B cell (primary cell): ENCODE data around the gene PBX1. TPM values are rescaled to one million over a fixed set of nuclear protein-coding genes. Genes with fewer than 3 reads are reported as not detected.

Source experiments
- ATAC-seq: fragments of 200-7000 bp; cut with Tn5 transposase; one replicate; pipeline ENCODE4 v1.10.0; 2021; ENCODE audit warnings: low read depth, mild to moderate bottlenecking, moderate number of reproducible peaks, moderate library complexity
- CTCF ChIA-PET: fragments of 350-600 bp; sonication (Branson Sonifier 250); formaldehyde crosslinking; loops from one replicate; lab custom pipeline; 2021; ENCODE audit warnings: antibody characterized with exemption, inconsistent platforms; lab: Charles Lee
- POLR2A ChIA-PET: fragments of 350-600 bp; sonication (Branson Sonifier 250); formaldehyde crosslinking; loops from one replicate; lab custom pipeline; 2021; ENCODE audit warnings: antibody characterized with exemption; lab: Charles Lee
- DNase-seq: peaks from one replicate; pipeline ENCODE4 v3.0.0; 2013
- H2AFZ ChIP-seq: 2 replicates; pipeline ENCODE4 v1.6.1; 2012; ENCODE audit warnings: mild to moderate bottlenecking, low read depth, low read length; ENCODE audit not compliant: insufficient read depth, poor library complexity, severe bottlenecking
- H3K27ac ChIP-seq, 2 donors: 1 replicate in 1 of 2; 2 replicates in 1 of 2; pipeline ENCODE4 v1.5.1; 2012 to 2013; ENCODE audit warnings: low read length in 2 of 2, mild to moderate bottlenecking in 2 of 2, moderate library complexity in 1 of 2
- H3K27me3 ChIP-seq, 4 experiments: fragments of 200-600 bp in 1 of 4; sonication (generic) in 1 of 4; replicated peaks in 1 of 4; 1 replicate in 2 of 4; 2 replicates in 2 of 4; pipeline versions ENCODE4 v1.6.1 to v1.7.0; 2013 to 2016; ENCODE audit warnings: low read length in 3 of 4, mild to moderate bottlenecking in 2 of 4, mixed read lengths in 1 of 4, moderate library complexity in 1 of 4; ENCODE audit not compliant: insufficient read depth in 4 of 4, control insufficient read depth in 3 of 4; ENCODE audit errors: control extremely low read depth in 1 of 4
- H3K36me3 ChIP-seq, 2 experiments: replicated peaks in 1 of 2; 1 replicate in 1 of 2; 2 replicates in 1 of 2; pipeline versions ENCODE4 v1.6.1 to v1.7.1; 2013; ENCODE audit warnings: low read length in 1 of 2; ENCODE audit not compliant: insufficient read depth in 2 of 2, control insufficient read depth in 1 of 2; ENCODE audit errors: control extremely low read depth in 1 of 2, extremely low read depth in 1 of 2
- H3K4me1 ChIP-seq, 2 donors: fragments of 200-600 bp in 1 of 2; sonication (generic) in 1 of 2; 1 replicate in 1 of 2; 2 replicates in 1 of 2; pipeline versions ENCODE4 v1.5.1 to v1.6.1; 2013 to 2017; ENCODE audit warnings: low read length in 2 of 2; ENCODE audit not compliant: control insufficient read depth in 2 of 2, insufficient read depth in 2 of 2
- H3K4me2 ChIP-seq: replicated peaks from 2 replicates; pipeline ENCODE3; 2012; ENCODE audit warnings: mild to moderate bottlenecking, low read depth, low read length; ENCODE audit not compliant: poor library complexity, severe bottlenecking
- H3K4me3 ChIP-seq, 5 experiments: fragments of 200-600 bp in 1 of 5; sonication (generic) in 1 of 5; 1 replicate in 3 of 5; 2 replicates in 2 of 5; pipeline versions ENCODE4 v1.5.1 to v1.7.0; 2011 to 2016; ENCODE audit warnings: low read length in 4 of 5, mild to moderate bottlenecking in 4 of 5, low read depth in 2 of 5, control low read depth in 1 of 5, moderate library complexity in 1 of 5; ENCODE audit not compliant: insufficient read depth in 1 of 5; ENCODE audit errors: control extremely low read depth in 1 of 5, extremely low read depth in 1 of 5
- H3K79me2 ChIP-seq: fragments of 200-600 bp; sonication (generic); one replicate; pipeline ENCODE4 v1.6.0; 2016; ENCODE audit warnings: low read length; ENCODE audit not compliant: control insufficient read depth, insufficient read depth
- H3K9ac ChIP-seq: fragments of 200-600 bp; sonication (generic); 2 replicates; pipeline ENCODE4 v1.6.1; 2017; ENCODE audit warnings: mild to moderate bottlenecking, low read length, moderate library complexity
- H3K9me3 ChIP-seq, 3 donors: one replicate each; pipeline versions ENCODE4 v1.6.1 to v1.7.1; 2013; ENCODE audit warnings: low read length in 2 of 3; ENCODE audit not compliant: control insufficient read depth in 2 of 3, insufficient read depth in 1 of 3; ENCODE audit errors: control extremely low read depth in 1 of 3
- H4K20me1 ChIP-seq: 2 replicates; pipeline ENCODE4 v1.6.0; 2012; ENCODE audit warnings: mild to moderate bottlenecking, low read length; ENCODE audit not compliant: insufficient read depth, control insufficient read depth, poor library complexity, severe bottlenecking
- H3K27ac Mint-ChIP-seq: one replicate; pipeline ENCODE4 v1.8.0; 2021; ENCODE audit warnings: mixed read lengths
- H3K27me3 Mint-ChIP-seq: one replicate; pipeline ENCODE4 v1.8.0; 2021; ENCODE audit warnings: mixed read lengths
- H3K4me1 Mint-ChIP-seq: one replicate; pipeline ENCODE4 v1.8.0; 2021; ENCODE audit warnings: mixed read lengths
- H3K4me3 Mint-ChIP-seq: one replicate; pipeline ENCODE4 v1.8.0; 2021; ENCODE audit warnings: mixed read lengths
- H3K9me3 Mint-ChIP-seq: one replicate; pipeline ENCODE4 v1.8.0; 2022; ENCODE audit warnings: mixed read lengths; ENCODE audit not compliant: insufficient read depth
- CTCF ChIP-seq: fragments of 200-600 bp; IDR thresholded peaks from one replicate; pipeline ENCODE4 v1.8.0; 2022; ENCODE audit warnings: antibody characterized with exemption, mild to moderate bottlenecking
- EZH2 ChIP-seq: IDR thresholded peaks from 2 replicates; pipeline ENCODE4 v1.6.1; 2012; ENCODE audit warnings: borderline replicate concordance, low read depth, mild to moderate bottlenecking, moderate library complexity, low read length; ENCODE audit not compliant: insufficient read depth, poor library complexity, severe bottlenecking
- WGBS: methylation state at CpG from one replicate; pipeline ENCODE4 v1.1.5; 2013; ENCODE audit warnings: missing lambda C conversion rate; ENCODE audit not compliant: insufficient coverage; 5-methylcytosine and 5-hydroxymethylcytosine counted together
- intact Hi-C: fragments of 100-400 bp; cut with micrococcal nuclease; formaldehyde crosslinking; loops from one replicate; pipeline ENCODE4 v1.10.0; 2022
- polyA plus RNA-seq: library from polyadenylated mRNA; depleted of rRNA; stranded (reverse); fragments of >200 nt; gene quantifications from 2 replicates; pipeline ENCODE4 v1.2.3, GENCODE V29; 2012
- total RNA-seq, 2 donors: library from RNA; stranded (reverse); fragments of 120-200 nt in 1 of 2; gene quantifications; 1 replicate in 1 of 2; 2 replicates in 1 of 2; pipeline versions ENCODE4 v1.2.3 to v1.2.4, GENCODE V29; 2013 to 2022

Gene PBX1
- total and polyA plus RNA-seq, 2 donors (not counting 1 experiment from before 2014, with no cell fraction given), result 0.32 TPM; not detected in 1

- no peak overlapping the region for H3K27ac Mint-ChIP-seq
These were observed 31.1 kb downstream of the PBX1 start for GRCh38 chr1:164589961-164590507.

GRCh38 chr1:164590592-164590991, 31.6 kb downstream of the PBX1 start:
- intact Hi-C loops, result no loop called here
- Histone ChIP-seq H3K4me2 (no peak overlapping the region), H3K9me3 (peaks cover 0 to 5% (median 0%) of the 10 kb centered on the region in 3 donors), H3K79me2 (no peaks in the 10 kb centered on the region), H3K27ac (no peak overlapping the region), H3K9ac (no peak overlapping the region), H3K4me3 (no peak overlapping the region), H3K36me3 (no peaks in the 10 kb centered on the region), H3K27me3 (peaks cover 0 to 12% (median 0%) of the 10 kb centered on the region in 4 experiments), H4K20me1 (no peaks in the 10 kb centered on the region), H2AFZ (no peak overlapping the region), H3K4me1 (no peaks in the 10 kb centered on the region)
- TF ChIP-seq EZH2 (no peak), CTCF (no peak)
- no peak overlapping the region for H3K27ac Mint-ChIP-seq
- no CpG with 5 or more reads among the region's 5 CpGs for WGBS
- DNase-seq, result no peak
- no peak for ATAC-seq
- no peaks in the 10 kb centered on the region for H3K9me3 Mint-ChIP-seq
- H3K4me3 Mint-ChIP-seq, result no peak overlapping the region
- H3K4me1 Mint-ChIP-seq, result no peaks in the 10 kb centered on the region
- ChIA-PET CTCF (no interaction called here), POLR2A (no interaction called here)
- peaks cover 19% of the 10 kb centered on the region for H3K27me3 Mint-ChIP-seq

More at GRCh38 chr1:164589961-164590507, 31.1 kb downstream of the PBX1 start:
- Histone ChIP-seq H3K9ac (no peak overlapping the region), H3K9me3 (peaks cover 0 to 5% (median 0%) of the 10 kb centered on the region in 3 donors), H3K27ac (no peak overlapping the region), H4K20me1 (no peaks in the 10 kb centered on the region), H3K4me2 (no peak overlapping the region), H2AFZ (no peak overlapping the region), H3K27me3 (peaks cover 0 to 12% (median 0%) of the 10 kb centered on the region in 4 experiments), H3K36me3 (no peaks in the 10 kb centered on the region), H3K79me2 (no peaks in the 10 kb centered on the region), H3K4me1 (no peaks in the 10 kb centered on the region), H3K4me3 (no peak overlapping the region)
- intact Hi-C loops, result no loop called here
- peaks cover 19% of the 10 kb centered on the region for H3K27me3 Mint-ChIP-seq
- H3K4me1 Mint-ChIP-seq, result no peaks in the 10 kb centered on the region
- WGBS, result 81% methylated on average over 9 of the region's 9 CpGs
- ChIA-PET POLR2A (no interaction called here), CTCF (no interaction called here)
- TF ChIP-seq EZH2 (no peak), CTCF (no peak)
- H3K4me3 Mint-ChIP-seq, result no peak overlapping the region
- DNase-seq (no peak), ATAC-seq (no peak)
- H3K9me3 Mint-ChIP-seq, result no peaks in the 10 kb centered on the region
